ENCODE measurements around the gene SLC30A3. TPM values are rescaled to one million over a fixed set of nuclear protein-coding genes. Genes with fewer than 3 reads are reported as not detected.

The SLC30A3 gene, protein sequence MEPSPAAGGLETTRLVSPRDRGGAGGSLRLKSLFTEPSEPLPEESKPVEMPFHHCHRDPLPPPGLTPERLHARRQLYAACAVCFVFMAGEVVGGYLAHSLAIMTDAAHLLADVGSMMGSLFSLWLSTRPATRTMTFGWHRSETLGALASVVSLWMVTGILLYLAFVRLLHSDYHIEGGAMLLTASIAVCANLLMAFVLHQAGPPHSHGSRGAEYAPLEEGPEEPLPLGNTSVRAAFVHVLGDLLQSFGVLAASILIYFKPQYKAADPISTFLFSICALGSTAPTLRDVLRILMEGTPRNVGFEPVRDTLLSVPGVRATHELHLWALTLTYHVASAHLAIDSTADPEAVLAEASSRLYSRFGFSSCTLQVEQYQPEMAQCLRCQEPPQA
- 2.5 to 3.8 TPM (median 3.8 TPM) in 5 replicates for total RNA-seq (2022; extraction: Qiagen RNA extraction; ENCODE audit: low read depth)

DNA sequence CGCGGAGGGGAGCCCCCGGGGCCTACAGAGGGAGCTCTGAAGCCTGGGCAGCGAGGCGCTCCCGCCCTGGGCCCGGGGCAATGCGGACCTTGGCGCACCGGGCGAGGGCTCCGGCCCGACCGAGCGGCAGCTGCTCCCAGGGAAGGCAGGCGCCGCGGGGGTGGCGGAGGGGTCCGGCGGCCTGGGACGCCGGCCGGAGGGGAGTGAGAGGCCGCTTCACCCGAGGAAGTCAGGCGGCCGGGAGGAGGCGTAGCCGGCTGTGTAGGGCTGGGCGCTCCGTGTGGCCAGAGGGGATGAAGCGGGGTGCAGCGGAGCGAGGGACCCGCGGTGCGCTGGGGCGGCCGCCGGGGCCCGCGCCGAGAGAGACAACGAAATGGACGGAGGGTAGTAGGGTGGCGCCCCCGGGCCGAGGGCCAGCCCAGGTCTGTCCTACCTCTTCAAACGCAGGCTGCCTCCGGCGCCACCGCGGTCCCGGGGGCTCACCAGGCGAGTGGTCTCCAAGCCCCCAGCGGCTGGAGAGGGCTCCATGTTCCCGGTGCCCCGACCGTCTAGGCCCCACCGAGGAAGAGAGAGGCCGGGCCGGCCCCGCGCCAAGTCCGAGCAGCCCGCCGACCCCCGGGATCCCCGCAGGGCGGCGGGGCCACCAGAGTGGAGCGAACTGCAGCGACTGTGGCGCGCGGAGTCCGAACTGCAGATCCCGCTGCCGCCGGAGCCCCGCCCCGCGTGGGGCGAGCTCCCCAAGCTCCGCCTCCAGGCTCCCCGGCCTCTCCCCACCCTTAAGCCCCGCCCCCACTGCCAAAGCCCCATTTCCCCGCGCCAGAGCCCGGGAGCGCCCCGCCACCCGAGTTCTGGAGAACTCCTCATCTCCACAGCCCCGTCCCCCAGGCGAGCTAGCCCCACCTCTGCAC is at the start of gene SLC30A3:
Gene SLC30A3 (minus strand): TSS at position 669 of the 908 bp plus-strand sequence. CDS start 141 bp downstream, at position 528.

DNA sequence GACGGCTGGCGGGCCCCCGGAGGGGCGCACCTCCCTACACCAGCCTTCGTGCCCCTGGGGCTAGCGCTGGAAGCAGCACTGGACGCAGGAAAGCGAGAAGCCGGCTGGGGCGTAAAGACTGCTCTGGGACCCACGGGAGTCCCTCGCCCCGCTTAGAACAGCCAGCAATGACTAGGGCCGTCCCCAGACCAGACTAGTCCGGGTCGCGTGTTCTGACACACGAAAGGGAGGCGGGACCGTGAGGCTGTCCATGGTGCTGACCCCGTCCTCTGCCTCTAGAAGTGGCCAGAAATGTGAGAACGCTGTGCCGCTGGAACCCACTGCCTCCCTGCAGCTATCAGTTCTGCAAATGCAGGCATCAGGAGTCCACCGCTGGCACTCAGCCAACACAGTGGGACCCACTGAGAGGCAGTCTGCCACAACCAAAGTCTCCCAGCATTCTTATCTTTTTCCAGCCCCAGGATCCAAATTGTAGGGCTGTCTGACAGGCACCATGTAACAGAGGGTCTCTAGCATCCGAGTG is 45.6 kb upstream of the SLC30A3 start, which contains the start of gene UCN:
Gene UCN (minus strand): TSS at position 87 of the 523 bp plus-strand sequence. CDS start 550 bp downstream, outside the sequence.

DNA sequence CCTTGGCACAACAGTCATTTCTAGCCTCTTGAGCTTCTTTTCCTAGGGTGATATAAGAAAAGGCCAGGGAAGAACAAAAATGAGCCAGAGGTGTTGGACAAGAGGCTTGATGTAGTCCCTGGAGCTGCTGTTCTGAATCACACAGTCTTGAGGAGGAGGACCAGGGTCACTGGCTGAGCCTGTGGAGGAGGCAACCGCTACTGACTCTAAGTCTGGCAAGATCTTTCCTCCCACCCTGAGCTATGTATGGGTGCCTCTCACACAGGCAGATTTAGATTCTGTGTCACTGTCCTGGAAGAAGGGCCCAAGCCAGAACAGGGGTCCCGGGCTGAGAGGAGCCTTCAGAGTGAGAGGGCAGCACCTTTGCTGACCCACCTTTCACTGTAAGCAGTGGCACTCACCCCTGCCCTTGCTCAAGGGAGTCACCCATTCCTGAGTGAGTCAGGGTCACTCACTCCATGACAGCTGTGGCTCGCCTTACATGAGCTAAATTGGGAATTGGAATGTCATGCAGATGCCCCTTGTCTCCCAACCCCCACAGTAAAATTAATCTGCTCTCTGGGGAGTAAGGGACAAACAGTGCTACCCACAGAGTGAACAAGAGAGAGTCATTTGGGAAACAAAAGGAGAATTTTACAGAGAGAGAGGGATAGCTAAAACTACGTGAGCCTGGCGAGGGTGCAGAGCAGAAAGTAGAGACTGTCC is 19.2 kb upstream of the SLC30A3 start, which contains the start of gene TRIM54:
Gene TRIM54 (plus strand): TSS at position 575 of the 705 bp plus-strand sequence. CDS start 303 bp downstream, outside the sequence.

DNA sequence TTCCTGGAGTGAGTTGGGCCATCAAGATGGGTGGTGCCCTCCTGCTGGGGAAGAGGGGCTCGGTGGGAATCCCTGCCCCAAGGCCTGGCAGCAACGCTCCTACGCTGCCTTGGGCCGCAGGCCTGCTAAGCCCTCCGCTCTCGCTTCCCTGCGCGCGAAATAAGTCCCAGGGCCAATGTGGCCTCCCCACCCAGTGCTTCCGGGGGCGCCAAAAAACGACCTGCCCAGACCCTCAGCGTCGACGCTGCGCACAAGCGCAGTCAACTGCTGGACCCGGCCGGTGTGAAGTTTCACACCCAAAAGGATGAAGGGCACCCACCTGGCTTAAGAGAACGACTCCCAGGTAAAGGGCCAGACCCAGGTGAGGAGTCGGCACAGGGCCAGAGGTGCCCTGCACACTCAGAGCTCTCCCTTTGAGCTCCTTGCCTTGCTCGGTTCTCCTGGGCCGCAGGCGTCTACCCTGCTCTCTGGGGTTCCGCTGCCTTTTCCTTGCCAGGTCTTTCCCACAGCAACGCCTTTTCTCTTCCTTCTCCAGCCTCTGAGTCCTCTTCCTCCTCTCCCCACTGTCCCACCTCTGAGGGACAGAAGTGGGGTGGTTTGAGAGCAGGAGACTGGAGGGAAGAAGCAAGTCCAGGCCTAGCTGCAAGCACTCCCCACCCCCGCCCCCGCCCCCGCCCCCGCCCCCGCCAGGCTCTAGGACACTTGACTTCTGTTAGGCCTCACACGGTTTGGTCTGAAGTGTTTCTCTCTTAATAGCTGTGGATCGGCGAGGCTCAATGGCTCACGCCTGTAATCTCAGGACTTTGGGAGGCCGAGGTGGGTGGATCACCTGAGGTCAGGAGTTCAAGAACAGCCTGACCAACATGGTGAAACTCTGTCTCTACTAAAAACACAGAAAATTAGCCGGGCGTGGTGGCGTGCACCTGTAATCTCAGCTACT is 12.6 kb upstream of the SLC30A3 start, which contains the start of gene DNAJC5G:
Gene DNAJC5G (plus strand): TSS at position 223 of the 940 bp plus-strand sequence. CDS start 1,296 bp downstream, outside the sequence.

DNA sequence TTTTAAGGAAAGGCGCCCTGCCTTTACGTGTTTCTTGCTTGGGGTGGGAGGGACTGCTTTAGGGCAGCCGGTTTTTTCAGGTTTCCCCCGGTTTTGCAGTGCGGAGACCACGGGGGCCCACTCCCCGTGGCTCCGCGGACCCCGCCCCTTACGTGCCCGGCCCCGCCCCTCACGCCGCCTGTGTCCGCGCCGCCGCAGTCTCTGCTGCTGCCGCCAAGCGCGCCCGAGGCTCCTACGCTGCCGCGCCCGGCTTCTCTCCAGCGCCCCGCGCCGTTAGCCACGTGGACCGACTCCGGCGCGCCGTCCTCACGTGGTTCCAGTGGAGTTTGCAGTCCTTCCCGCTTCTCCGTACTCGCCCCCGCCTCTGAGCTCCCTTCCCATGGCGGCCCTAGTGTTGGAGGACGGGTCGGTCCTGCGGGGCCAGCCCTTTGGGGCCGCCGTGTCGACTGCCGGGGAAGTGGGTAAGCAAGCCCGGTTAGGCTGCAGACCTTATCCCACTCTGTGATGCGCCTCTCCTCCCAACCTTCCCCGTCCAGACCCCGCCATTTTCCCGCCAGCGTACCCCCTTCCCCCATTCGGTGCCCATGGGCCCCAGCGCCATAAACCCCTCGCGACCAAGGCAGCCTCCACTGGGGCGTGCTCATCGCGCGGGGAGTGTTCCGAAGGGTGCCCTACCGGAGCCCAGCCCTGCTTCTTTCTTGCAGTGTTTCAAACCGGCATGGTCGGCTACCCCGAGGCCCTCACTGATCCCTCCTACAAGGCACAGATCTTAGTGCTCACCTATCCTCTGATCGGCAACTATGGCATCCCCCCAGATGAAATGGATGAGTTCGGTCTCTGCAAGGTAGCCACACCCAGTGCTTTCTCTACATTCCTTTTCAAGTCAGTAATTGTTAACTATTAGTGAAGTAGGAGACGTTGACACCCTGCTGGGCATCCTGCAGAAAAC is 45.4 kb downstream of the SLC30A3 start, which contains the start of gene CAD:
Gene CAD (plus strand): TSS at position 197 of the 949 bp plus-strand sequence. CDS start 183 bp downstream, at position 380.

DNA sequence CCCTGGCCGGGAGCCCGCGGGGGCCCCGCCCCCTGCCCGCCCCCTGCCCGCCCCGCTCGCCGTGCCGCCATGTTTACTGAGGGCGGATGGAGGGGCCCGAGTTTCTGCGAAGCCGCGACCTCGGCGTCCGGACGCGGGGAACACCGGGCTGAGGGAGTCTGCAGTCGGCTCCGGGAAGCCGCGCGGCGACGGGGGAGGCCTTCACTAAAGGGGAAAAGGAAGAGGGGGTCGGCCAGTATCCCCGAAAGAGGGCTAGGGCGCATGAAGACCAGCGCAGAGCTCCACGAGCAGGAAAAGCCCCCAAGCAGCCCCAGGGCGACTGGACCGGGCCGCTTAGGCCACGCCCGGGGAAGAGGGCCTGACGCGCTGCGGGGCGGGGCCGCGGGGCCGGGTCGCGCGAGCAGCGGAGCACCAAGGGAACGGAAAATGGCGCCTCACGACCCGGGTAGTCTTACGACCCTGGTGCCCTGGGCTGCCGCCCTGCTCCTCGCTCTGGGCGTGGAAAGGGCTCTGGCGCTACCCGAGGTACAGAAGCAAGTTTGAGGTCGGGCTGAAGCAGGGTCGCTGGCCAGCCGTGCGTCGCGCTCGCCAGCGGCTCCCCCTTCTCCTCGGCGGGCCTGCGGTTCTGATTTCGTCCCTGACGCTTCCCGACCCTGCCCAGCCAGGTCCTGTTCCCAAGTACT is 50.8 kb downstream of the SLC30A3 start, which contains the start of the genes ATRAID and SLC5A6:
Gene ATRAID (plus strand): TSS at position 99 of the 683 bp plus-strand sequence. CDS start 328 bp downstream, at position 427.
Gene SLC5A6 (minus strand): TSS at position 326 of the 683 bp plus-strand sequence. CDS start 4,618 bp downstream, outside the sequence.

Other genes with a start within 250 kb of the SLC30A3 start
- gene TMEM214, start 230.1 kb downstream of the SLC30A3 start, total RNA-seq (2022; extraction: Qiagen RNA extraction; ENCODE audit: low read depth): 52.2 to 69.6 TPM (median 67.5 TPM) in 5 replicates
- 29.3 to 32.7 TPM (median 31.2 TPM) in 5 replicates for gene AGBL5, start 211.4 kb downstream of the SLC30A3 start, total RNA-seq (2022; extraction: Qiagen RNA extraction; ENCODE audit: low read depth)
- gene OST4, start 191.4 kb downstream of the SLC30A3 start, total RNA-seq (2022; extraction: Qiagen RNA extraction; ENCODE audit: low read depth): 547 to 603 TPM (median 568 TPM) in 5 replicates
- 0.33 to 0.69 TPM (median 0.57 TPM) in 5 replicates for gene EMILIN1, start 184.4 kb downstream of the SLC30A3 start, total RNA-seq (2022; extraction: Qiagen RNA extraction; ENCODE audit: low read depth)
- 6.9 to 9.7 TPM (median 8.9 TPM) in 5 replicates for gene KHK, start 176.3 kb downstream of the SLC30A3 start, total RNA-seq (2022; extraction: Qiagen RNA extraction; ENCODE audit: low read depth)
- 7.3 to 9.3 TPM (median 8.3 TPM) in 5 replicates for gene CGREF1, start 143.9 kb downstream of the SLC30A3 start, total RNA-seq (2022; extraction: Qiagen RNA extraction; ENCODE audit: low read depth)
- 0.75 to 1.5 TPM (median 1.3 TPM) in 5 replicates for gene ABHD1, start 139.2 kb downstream of the SLC30A3 start, total RNA-seq (2022; extraction: Qiagen RNA extraction; ENCODE audit: low read depth)
- gene PREB, start 128.4 kb downstream of the SLC30A3 start, total RNA-seq (2022; extraction: Qiagen RNA extraction; ENCODE audit: low read depth): 46.4 to 65.5 TPM (median 62.6 TPM) in 5 replicates
- gene PRR30, start 123.6 kb downstream of the SLC30A3 start, total RNA-seq (2022; extraction: Qiagen RNA extraction; ENCODE audit: low read depth): not detected in 5 replicates
- not detected in 5 replicates for gene TCF23, start 114.0 kb downstream of the SLC30A3 start, total RNA-seq (2022; extraction: Qiagen RNA extraction; ENCODE audit: low read depth)
- gene ATRAID, start 51.0 kb downstream of the SLC30A3 start, total RNA-seq (2022; extraction: Qiagen RNA extraction; ENCODE audit: low read depth): 207 to 224 TPM (median 215 TPM) in 5 replicates
- 64.9 to 70.5 TPM (median 69.7 TPM) in 5 replicates for gene SLC5A6, start 50.8 kb downstream of the SLC30A3 start, total RNA-seq (2022; extraction: Qiagen RNA extraction; ENCODE audit: low read depth)
- gene CAD, start 45.7 kb downstream of the SLC30A3 start, total RNA-seq (2022; extraction: Qiagen RNA extraction; ENCODE audit: low read depth): 50.1 to 70.8 TPM (median 60.1 TPM) in 5 replicates
- not detected in 5 replicates for gene DNAJC5G, start 12.4 kb upstream of the SLC30A3 start, total RNA-seq (2022; extraction: Qiagen RNA extraction; ENCODE audit: low read depth)
- 0.46 to 0.95 TPM (median 0.48 TPM) in 5 replicates for gene TRIM54, start 19.4 kb upstream of the SLC30A3 start, total RNA-seq (2022; extraction: Qiagen RNA extraction; ENCODE audit: low read depth)
- gene UCN, start 45.4 kb upstream of the SLC30A3 start, total RNA-seq (2022; extraction: Qiagen RNA extraction; ENCODE audit: low read depth): 0.71 to 2.2 TPM (median 1.8 TPM) in 5 replicates
- 69.2 to 99.8 TPM (median 85.7 TPM) in 5 replicates for gene MPV17, start 60.0 kb upstream of the SLC30A3 start, total RNA-seq (2022; extraction: Qiagen RNA extraction; ENCODE audit: low read depth)
- 55.1 to 68.3 TPM (median 62.9 TPM) in 5 replicates for gene GTF3C2, start 93.7 kb upstream of the SLC30A3 start, total RNA-seq (2022; extraction: Qiagen RNA extraction; ENCODE audit: low read depth)
- 52.9 to 65.7 TPM (median 58.5 TPM) in 5 replicates for gene EIF2B4, start 107.3 kb upstream of the SLC30A3 start, total RNA-seq (2022; extraction: Qiagen RNA extraction; ENCODE audit: low read depth)
- 126 to 150 TPM (median 142 TPM) in 5 replicates for gene SNX17, start 107.6 kb upstream of the SLC30A3 start, total RNA-seq (2022; extraction: Qiagen RNA extraction; ENCODE audit: low read depth)
- gene ZNF513, start 117.7 kb upstream of the SLC30A3 start, total RNA-seq (2022; extraction: Qiagen RNA extraction; ENCODE audit: low read depth): 9.6 to 15.2 TPM (median 13.8 TPM) in 5 replicates
- 171 to 187 TPM (median 176 TPM) in 5 replicates for gene PPM1G, start 146.5 kb upstream of the SLC30A3 start, total RNA-seq (2022; extraction: Qiagen RNA extraction; ENCODE audit: low read depth)
- gene NRBP1, start 165.6 kb upstream of the SLC30A3 start, total RNA-seq (2022; extraction: Qiagen RNA extraction; ENCODE audit: low read depth): 125 to 139 TPM (median 132 TPM) in 5 replicates
- gene KRTCAP3, start 179.3 kb upstream of the SLC30A3 start, total RNA-seq (2022; extraction: Qiagen RNA extraction; ENCODE audit: low read depth): 0.66 to 1.1 TPM (median 0.73 TPM) in 5 replicates
- 6.9 to 9.3 TPM (median 8.3 TPM) in 5 replicates for gene IFT172, start 226.7 kb upstream of the SLC30A3 start, total RNA-seq (2022; extraction: Qiagen RNA extraction; ENCODE audit: low read depth)
- 2.1 to 5.5 TPM (median 4.2 TPM) in 5 replicates for gene FNDC4, start 232.2 kb upstream of the SLC30A3 start, total RNA-seq (2022; extraction: Qiagen RNA extraction; ENCODE audit: low read depth)
- 0.17 to 0.62 TPM (median 0.42 TPM) in 4 of 5 replicates, not detected in the other for gene GCKR, start 233.8 kb upstream of the SLC30A3 start, total RNA-seq (2022; extraction: Qiagen RNA extraction; ENCODE audit: low read depth)